HG03196 (cell line): ENCODE data around the gene RAB6C.
"Not testable (repeated sequence)": the region's sequence is repeated elsewhere in the genome, so short reads cannot be mapped to it uniquely, and the experiment has no call there.

ENCODE experiments used
- ATAC-seq: cut with Tn5 transposase; IDR thresholded peaks from one replicate; pipeline ENCODE4 v1.9.1; 2021; ENCODE audit not compliant: unreplicated experiment

The RAB6C gene

GRCh38 chr2:129993151-129993550 is 13.7 kb downstream of the RAB6C start:
- not testable (repeated sequence) for ATAC-seq

DNA sequence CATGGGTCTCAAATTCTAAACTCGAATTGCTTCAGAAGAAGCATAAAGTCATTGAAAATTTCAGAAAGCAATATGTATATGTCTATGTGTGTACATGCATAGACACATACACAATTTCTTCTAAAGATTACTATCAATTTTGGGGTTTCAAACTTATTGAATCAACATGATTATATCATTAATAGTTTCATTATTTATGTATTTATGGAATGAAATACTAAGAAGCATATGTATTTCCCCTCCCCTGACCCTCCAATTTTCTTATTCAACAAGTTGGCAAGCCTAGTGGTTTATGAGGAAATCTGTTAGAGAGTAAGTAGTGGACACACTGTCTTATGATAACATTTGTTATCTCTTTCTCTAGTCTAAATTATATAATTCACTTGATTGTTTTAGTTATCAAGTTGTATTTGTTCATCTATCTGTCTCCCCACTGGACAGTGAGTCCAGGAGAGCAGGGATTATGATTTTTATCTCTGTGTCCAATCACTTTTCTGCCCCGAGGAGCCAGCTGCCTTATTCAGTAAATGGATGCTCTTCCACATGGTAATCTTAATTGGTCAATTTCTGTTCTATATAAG is 17.3 kb downstream of the RAB6C start:
- ATAC-seq: not testable (repeated sequence)

DNA sequence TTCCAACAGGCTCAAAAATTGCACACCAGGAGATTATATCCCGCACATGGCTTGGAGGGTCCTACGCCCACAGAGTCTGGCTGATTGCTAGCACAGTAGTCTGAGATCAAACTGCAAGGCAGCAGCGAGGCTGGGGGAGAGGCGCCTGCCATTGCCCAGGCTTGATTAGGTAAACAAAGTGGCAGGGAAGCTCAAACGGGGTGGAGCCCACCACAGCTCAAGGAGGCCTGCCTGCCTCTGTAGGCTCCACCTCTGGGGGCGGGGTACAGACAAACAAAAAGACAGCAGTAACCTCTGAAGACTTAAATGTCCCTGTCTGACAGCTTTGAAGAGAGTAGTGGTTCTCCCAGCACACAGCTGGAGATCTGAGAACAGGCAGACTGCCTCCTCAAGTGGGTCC is 19.3 kb downstream of the RAB6C start:
- ATAC-seq: not testable (repeated sequence)

DNA sequence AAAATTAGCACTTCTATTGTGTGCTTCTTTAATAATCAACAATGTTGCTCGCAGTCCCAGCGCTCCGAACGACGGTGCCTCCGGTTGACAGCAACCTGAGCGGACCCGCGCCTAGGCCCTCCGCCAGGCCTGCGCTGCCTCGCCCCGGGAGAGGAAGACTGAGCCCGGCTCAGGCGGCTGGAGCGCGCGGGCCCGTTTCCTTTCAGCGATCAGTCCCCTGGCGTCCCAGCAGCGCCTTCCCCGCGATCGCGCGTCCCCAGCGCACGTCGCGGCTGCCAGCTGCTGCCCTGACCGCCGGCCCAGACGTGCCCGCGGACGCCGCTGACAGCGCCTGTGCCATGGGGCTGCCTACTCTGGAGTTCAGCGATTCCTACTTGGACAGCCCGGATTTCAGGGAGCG is 26.4 kb downstream of the RAB6C start:
- ATAC-seq: not testable (repeated sequence)

DNA sequence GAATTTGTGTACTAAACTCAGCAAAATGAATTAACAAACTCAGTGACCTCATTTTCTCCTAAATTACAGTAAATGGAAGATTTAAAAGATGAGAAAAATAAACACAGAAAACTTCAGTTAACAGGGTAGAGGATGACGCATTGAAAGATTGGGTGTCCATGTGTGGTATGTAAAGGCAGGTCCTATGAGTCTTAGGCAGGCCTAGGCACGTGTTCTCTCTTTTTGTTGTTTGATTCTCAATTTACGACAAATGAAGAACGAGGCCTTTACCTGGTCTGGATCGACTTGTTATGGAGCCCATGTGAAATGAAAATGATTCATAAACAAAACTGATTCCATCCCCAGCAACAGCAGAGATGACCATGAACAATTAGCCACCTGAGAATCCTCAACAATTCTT is 37.2 kb downstream of the RAB6C start:
- not testable (repeated sequence) for ATAC-seq

GRCh38 chr2:130019402-130019801 is 39.9 kb downstream of the RAB6C start:
- no peak for ATAC-seq

GRCh38 chr2:130020069-130020468 is 40.6 kb downstream of the RAB6C start:
- not testable (repeated sequence) for ATAC-seq

DNA sequence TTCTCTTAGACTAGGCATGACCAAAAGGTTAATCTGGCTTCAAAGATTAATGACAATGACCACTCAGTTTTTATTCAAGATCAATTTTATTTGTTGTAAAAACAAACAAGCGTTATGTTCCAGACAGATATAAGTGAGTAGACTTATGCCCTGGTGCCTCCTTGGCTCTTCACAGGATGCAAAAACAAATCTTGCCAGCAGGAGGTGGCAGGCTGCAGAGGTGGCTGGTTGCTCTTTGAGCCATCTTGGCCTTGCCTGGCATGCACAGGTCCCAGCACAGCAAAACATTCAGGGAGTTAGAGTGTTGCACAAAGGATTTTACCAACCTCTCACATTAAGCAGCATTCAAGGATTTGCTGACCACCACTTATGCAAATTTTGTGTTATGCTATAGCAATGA is 46.5 kb downstream of the RAB6C start:
- not testable (repeated sequence) for ATAC-seq
